Ectodermal cell (in vitro differentiated cells): ENCODE data around the gene PLPP6.

ENCODE experiments used
- H3K27ac ChIP-seq: 2 replicates; pipeline ENCODE4 v1.7.0; 2013; ENCODE audit warnings: mild to moderate bottlenecking, low read depth, low read length; ENCODE audit not compliant: insufficient read depth, poor library complexity, severe bottlenecking
- H3K27me3 ChIP-seq: 2 replicates; pipeline ENCODE4 v1.7.0; 2013; ENCODE audit warnings: mild to moderate bottlenecking, low read length; ENCODE audit not compliant: insufficient read depth, control insufficient read depth, poor library complexity, severe bottlenecking
- H3K36me3 ChIP-seq: one replicate; pipeline ENCODE4 v1.7.0; 2013; ENCODE audit warnings: low read length; ENCODE audit not compliant: control insufficient read depth, insufficient read depth
- H3K4me1 ChIP-seq: one replicate; pipeline ENCODE4 v1.7.0; 2013; ENCODE audit warnings: low read length; ENCODE audit not compliant: control insufficient read depth, insufficient read depth
- H3K4me3 ChIP-seq: 2 replicates; pipeline ENCODE4 v1.7.0; 2013; ENCODE audit warnings: low read depth, low read length, control low read depth; ENCODE audit not compliant: insufficient read depth
- H3K9me3 ChIP-seq: 2 replicates; pipeline ENCODE4 v1.7.0; 2013; ENCODE audit warnings: mild to moderate bottlenecking, low read length, moderate library complexity; ENCODE audit not compliant: control insufficient read depth
- WGBS, 2 experiments: methylation state at CpG; one replicate each; pipeline ENCODE4 v1.1.7; 2013; ENCODE audit warnings: missing lambda C conversion rate in 2 of 2; 5-methylcytosine and 5-hydroxymethylcytosine counted together

The PLPP6 gene

GRCh38 chr9:4689687-4690104 is 27.6 kb downstream of the PLPP6 start:
- H3K27me3 ChIP-seq = no peaks in the 10 kb centered on the region
- peaks cover 12% of the 10 kb centered on the region for H3K36me3 ChIP-seq
- no peaks in the 10 kb centered on the region for H3K4me1 ChIP-seq
- H3K4me3 ChIP-seq = no peak overlapping the region
- no peaks in the 10 kb centered on the region for H3K9me3 ChIP-seq
- WGBS, 2 experiments = 84 to 94% methylated on average over 1 of the region's 1 CpG
- H3K27ac ChIP-seq = no peak overlapping the region

- Histone ChIP-seq H3K4me3 (no peak overlapping the region), H3K4me1 (no peaks in the 10 kb centered on the region), H3K36me3 (peaks cover 12% of the 10 kb centered on the region), H3K27ac (no peak overlapping the region), H3K9me3 (no peaks in the 10 kb centered on the region), H3K27me3 (no peaks in the 10 kb centered on the region)
- WGBS, 2 experiments = 93 to 99% methylated on average over 4 of the region's 4 CpGs
These were observed 28.1 kb downstream of the PLPP6 start for GRCh38 chr9:4690144-4690543.

- Histone ChIP-seq H3K4me3 (no peak overlapping the region), H3K9me3 (no peaks in the 10 kb centered on the region), H3K27me3 (no peaks in the 10 kb centered on the region), H3K36me3 (peaks cover 8% of the 10 kb centered on the region), H3K4me1 (no peaks in the 10 kb centered on the region), H3K27ac (no peak overlapping the region)
- WGBS, 2 experiments = 91 to 100% methylated on average over 1 of the region's 3 CpGs
These were observed 29.7 kb downstream of the PLPP6 start for GRCh38 chr9:4691795-4692194.

- no peaks in the 10 kb centered on the region for H3K9me3 ChIP-seq
- H3K4me3 ChIP-seq = no peak overlapping the region
- H3K27me3 ChIP-seq = no peaks in the 10 kb centered on the region
- 93 to 99% methylated on average over 2 to 3 of the region's 3 CpGs for WGBS, 2 experiments
- H3K4me1 ChIP-seq = no peaks in the 10 kb centered on the region
- no peak overlapping the region for H3K27ac ChIP-seq
- peaks cover 5% of the 10 kb centered on the region for H3K36me3 ChIP-seq
These were observed 38.0 kb downstream of the PLPP6 start for GRCh38 chr9:4700091-4700490.

GRCh38 chr9:4700932-4701331 is 38.8 kb downstream of the PLPP6 start:
- 97 to 100% methylated on average over 1 to 2 of the region's 2 CpGs for WGBS, 2 experiments
- Histone ChIP-seq H3K27me3 (no peaks in the 10 kb centered on the region), H3K4me3 (no peak overlapping the region), H3K9me3 (no peaks in the 10 kb centered on the region), H3K4me1 (no peaks in the 10 kb centered on the region), H3K36me3 (peaks cover 5% of the 10 kb centered on the region), H3K27ac (no peak overlapping the region)

DNA sequence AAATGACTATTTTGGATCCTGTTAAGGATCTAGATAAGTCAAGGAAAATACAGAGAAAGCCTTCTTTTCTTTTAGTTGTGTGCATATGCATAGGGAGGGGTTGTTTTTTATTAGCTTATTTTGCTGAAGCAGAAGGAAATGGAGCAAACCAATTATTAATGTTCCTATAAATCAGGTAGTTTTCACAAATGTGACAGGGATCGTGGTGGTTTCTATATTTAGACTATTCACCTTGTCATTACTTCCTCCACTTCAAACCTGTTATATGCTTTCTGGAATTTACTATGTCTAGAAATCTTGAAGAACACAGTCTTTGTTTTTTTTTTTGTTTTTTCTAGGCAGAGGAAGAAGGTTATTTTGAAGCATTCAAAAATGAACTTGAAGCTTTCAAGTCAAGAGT is 39.4 kb downstream of the PLPP6 start:
- Histone ChIP-seq H3K27me3 (no peaks in the 10 kb centered on the region), H3K36me3 (peaks cover 5% of the 10 kb centered on the region), H3K27ac (no peak overlapping the region), H3K4me1 (no peaks in the 10 kb centered on the region), H3K4me3 (no peak overlapping the region), H3K9me3 (no peaks in the 10 kb centered on the region)
- WGBS, 2 experiments = no CpG with 5 or more reads among the region's 1 CpG

DNA sequence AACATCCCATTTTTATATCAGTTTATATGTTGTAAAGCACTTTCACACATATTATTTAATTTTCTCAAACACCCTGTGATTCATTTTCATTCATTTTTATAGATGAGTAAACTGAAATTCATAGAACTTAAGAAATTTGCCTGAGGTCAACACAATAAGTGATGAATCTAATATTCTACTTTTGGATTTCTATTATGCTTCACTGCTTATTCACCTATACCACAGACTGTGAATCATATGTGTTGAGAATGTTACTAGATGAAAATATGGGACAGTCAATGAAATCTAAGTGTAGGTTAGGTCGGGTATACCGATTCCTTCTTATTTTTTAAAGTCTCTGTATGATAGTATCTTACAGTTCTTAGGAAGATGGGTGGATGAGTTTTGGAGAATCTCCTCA is 42.0 kb downstream of the PLPP6 start:
- H3K27me3 ChIP-seq = no peaks in the 10 kb centered on the region
- H3K36me3 ChIP-seq = no peaks in the 10 kb centered on the region
- no peaks in the 10 kb centered on the region for H3K4me1 ChIP-seq
- H3K9me3 ChIP-seq = no peaks in the 10 kb centered on the region
- 96% methylated on average over 2 of the region's 2 CpGs for WGBS, 2 experiments
- no peak overlapping the region for H3K27ac ChIP-seq
- H3K4me3 ChIP-seq = no peak overlapping the region

GRCh38 chr9:4706021-4706420 is 43.9 kb downstream of the PLPP6 start:
- Histone ChIP-seq H3K27me3 (no peaks in the 10 kb centered on the region), H3K9me3 (no peaks in the 10 kb centered on the region), H3K4me1 (no peaks in the 10 kb centered on the region), H3K27ac (no peak overlapping the region), H3K36me3 (no peaks in the 10 kb centered on the region), H3K4me3 (no peak overlapping the region)
- 74 to 77% methylated on average over 2 of the region's 2 CpGs for WGBS, 2 experiments

- 74 to 81% methylated on average over 3 of the region's 4 CpGs for WGBS, 2 experiments
- H3K9me3 ChIP-seq = no peaks in the 10 kb centered on the region
- no peak overlapping the region for H3K27ac ChIP-seq
- no peaks in the 10 kb centered on the region for H3K36me3 ChIP-seq
- no peaks in the 10 kb centered on the region for H3K27me3 ChIP-seq
- H3K4me3 ChIP-seq = no peak overlapping the region
- H3K4me1 ChIP-seq = no peaks in the 10 kb centered on the region
These were observed 45.0 kb downstream of the PLPP6 start for GRCh38 chr9:4706971-4707622.

GRCh38 chr9:4709380-4709779 is 47.3 kb downstream of the PLPP6 start:
- Histone ChIP-seq H3K9me3 (no peaks in the 10 kb centered on the region), H3K4me3 (no peak overlapping the region), H3K27ac (no peak overlapping the region), H3K27me3 (no peaks in the 10 kb centered on the region), H3K4me1 (no peaks in the 10 kb centered on the region), H3K36me3 (no peaks in the 10 kb centered on the region)

DNA sequence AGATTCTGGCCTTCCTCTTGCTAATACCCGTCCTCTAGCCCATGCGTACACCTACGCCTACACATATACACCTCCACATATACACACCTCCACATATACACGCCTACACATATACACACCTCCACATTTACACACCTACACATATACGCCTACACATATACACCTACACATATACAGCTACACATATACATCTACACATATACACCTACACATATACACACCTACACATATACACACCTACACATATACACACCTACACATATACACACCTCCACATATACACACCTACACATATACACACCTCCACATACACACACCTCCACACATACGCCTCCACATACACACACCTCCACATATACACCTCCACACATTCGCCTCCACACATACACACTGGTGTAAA is 51.8 kb downstream of the PLPP6 start:
- Histone ChIP-seq H3K4me1 (no peaks in the 10 kb centered on the region), H3K36me3 (peaks cover 5% of the 10 kb centered on the region), H3K27me3 (no peaks in the 10 kb centered on the region), H3K9me3 (no peaks in the 10 kb centered on the region), H3K4me3 (no peak overlapping the region), H3K27ac (no peak overlapping the region)
- WGBS, 2 experiments = 77 to 80% methylated on average over 7 of the region's 7 CpGs
